HCT116 (cell line): Measurements from ENCODE around the gene LIMA1. TPM values are rescaled to one million over a fixed set of nuclear protein-coding genes. Genes with fewer than 3 reads are reported as not detected.

Source experiments
- ATAC-seq: fragments of 200-7000 bp; cut with Tn5 transposase; 2 replicates; pipeline ENCODE4 v1.9.1; 2020; ENCODE audit warnings: mild to moderate bottlenecking, moderate library complexity
- BruUV-seq: library from RNA; stranded (reverse); fragments of 400-500 nt; replicated peaks from 2 replicates; lab custom pipeline; 2021; lab: Mats Ljungman, UMichigan
- CTCF ChIA-PET: fragments of 300-600 bp; sonication (Branson Sonifier 250); formaldehyde crosslinking; loops from one replicate; lab custom pipeline; 2021; ENCODE audit warnings: antibody characterized with exemption; lab: Charles Lee
- POLR2A ChIA-PET: fragments of 300-600, 350-600 bp; sonication (Branson Sonifier 250); formaldehyde crosslinking; loops from one replicate; lab custom pipeline; 2021; ENCODE audit warnings: antibody characterized with exemption; lab: Charles Lee
- RAD21 ChIA-PET, 2 experiments: fragments of 300-600 bp; sonication (Branson Sonifier 250); formaldehyde crosslinking; loops; one replicate each; lab custom pipeline; 2023; ENCODE audit warnings: low total read pairs in 2 of 2; ENCODE audit not compliant: uncharacterized antibody in 2 of 2, unreplicated experiment in 2 of 2, low non-redundant PET in 1 of 2; lab: Charles Lee
- DNase-seq: peaks from one replicate; pipeline ENCODE4 v3.0.0-alpha.2; 2010; ENCODE audit warnings: low read depth, low spot score
- H2AFZ ChIP-seq: fragments of 200-600 bp; shearing (Covaris generic), sonication (generic); 2 replicates; pipeline ENCODE4 v1.6.1; 2017; ENCODE audit warnings: low read depth, mixed run types, mixed read lengths, antibody characterized with exemption, low read length; ENCODE audit not compliant: poor library complexity, severe bottlenecking
- H3K27ac ChIP-seq: 2 replicates; pipeline ENCODE4 v1.5.1; 2012; ENCODE audit warnings: low read depth, low read length
- H3K27me3 ChIP-seq: fragments of 200-600 bp; sonication (generic); 2 replicates; pipeline ENCODE4 v1.6.1; 2016; ENCODE audit warnings: mixed run types, low read length, mixed read lengths; ENCODE audit not compliant: insufficient read depth
- H3K36me3 ChIP-seq, 2 experiments: fragments of 200-500 bp in 1 of 2; fragments of 200-600 bp in 1 of 2; sonication (Bioruptor generic) in 1 of 2; sonication (generic) in 1 of 2; 2 replicates each; pipeline versions ENCODE4 v1.5.1 to v1.6.1; 2014 to 2016; ENCODE audit warnings: low read length in 2 of 2, inconsistent platforms in 1 of 2, mixed read lengths in 1 of 2, mixed run types in 1 of 2; ENCODE audit not compliant: insufficient read depth in 2 of 2, control insufficient read depth in 1 of 2
- H3K4me1 ChIP-seq, 2 experiments: fragments of 200-600 bp in 1 of 2; sonication (generic) in 1 of 2; 2 replicates each; pipeline versions ENCODE4 v1.5.1 to v1.6.1; 2012 to 2017; ENCODE audit warnings: low read length in 2 of 2, inconsistent platforms in 1 of 2, mild to moderate bottlenecking in 1 of 2, mixed read lengths in 1 of 2, mixed run types in 1 of 2, moderate library complexity in 1 of 2; ENCODE audit not compliant: insufficient read depth in 2 of 2, control insufficient read depth in 1 of 2
- H3K4me2 ChIP-seq: fragments of 200-600 bp; sonication (generic); 2 replicates; pipeline ENCODE4 v1.6.1; 2017; ENCODE audit warnings: mixed run types, low read length, mixed read lengths
- H3K4me3 ChIP-seq, 2 experiments: fragments of 200-600 bp in 1 of 2; sonication (generic) in 1 of 2; replicated peaks in 1 of 2; 2 replicates each; pipeline ENCODE4 v1.5.1; 2011 to 2016; ENCODE audit warnings: low read length in 2 of 2, control low read depth in 1 of 2, low read depth in 1 of 2, mild to moderate bottlenecking in 1 of 2, mixed read lengths in 1 of 2, mixed run types in 1 of 2
- H3K79me2 ChIP-seq: fragments of 200-600 bp; sonication (generic); 2 replicates; pipeline ENCODE4 v1.6.1; 2017; ENCODE audit warnings: mild to moderate bottlenecking, mixed run types, low read length, moderate library complexity, mixed read lengths; ENCODE audit not compliant: insufficient read depth
- H3K9ac ChIP-seq: fragments of 200-600 bp; sonication (generic); 2 replicates; pipeline ENCODE4 v1.6.1; 2016; ENCODE audit warnings: low read length, mixed read lengths
- H3K9me2 ChIP-seq: fragments of 200-600 bp; sonication (generic), shearing (Covaris generic); 2 replicates; pipeline ENCODE4 v1.6.1; 2017; ENCODE audit warnings: mixed run types, mild to moderate bottlenecking, moderate library complexity; ENCODE audit not compliant: insufficient read depth
- H3K9me3 ChIP-seq, 2 experiments: fragments of 200-500 bp in 1 of 2; fragments of 200-600 bp in 1 of 2; sonication (Bioruptor generic) in 1 of 2; sonication (generic) in 1 of 2; 2 replicates each; pipeline ENCODE4 v1.6.1; 2014 to 2017; ENCODE audit warnings: low read length in 2 of 2, mixed read lengths in 2 of 2, inconsistent platforms in 1 of 2, low read depth in 1 of 2, mild to moderate bottlenecking in 1 of 2, mixed run types in 1 of 2, moderate library complexity in 1 of 2; ENCODE audit not compliant: control insufficient read depth in 1 of 2, insufficient read depth in 1 of 2
- H4K20me1 ChIP-seq: fragments of 200-600 bp; sonication (generic), shearing (Covaris generic); 2 replicates; pipeline ENCODE4 v1.6.1; 2017; ENCODE audit warnings: mixed run types, mild to moderate bottlenecking, moderate library complexity; ENCODE audit not compliant: insufficient read depth
- EGR1 ChIP-seq: IDR thresholded peaks from 2 replicates; pipeline ENCODE4 v1.6.1; 2012; ENCODE audit warnings: low read depth
- POLR2A ChIP-seq: IDR thresholded peaks from 2 replicates; pipeline ENCODE4 v1.7.0; 2011; ENCODE audit warnings: borderline replicate concordance; ENCODE audit not compliant: insufficient read depth, insufficient read length; ENCODE audit errors: extremely low read depth
- RAD21 ChIP-seq: IDR thresholded peaks from 2 replicates; pipeline ENCODE4 v1.6.1; 2012; ENCODE audit warnings: low read depth, mild to moderate bottlenecking
- YY1 ChIP-seq: IDR thresholded peaks from 2 replicates; pipeline ENCODE4 v1.6.1; 2011; ENCODE audit warnings: low read length, low read depth, moderate library complexity, mild to moderate bottlenecking; ENCODE audit not compliant: insufficient replicate concordance; ENCODE audit errors: extremely low read depth
- ZFX ChIP-seq: fragments of 450-650 bp; IDR thresholded peaks from 2 replicates; pipeline ENCODE4 v1.6.1; 2017
- intact Hi-C: fragments of 100-400 bp; cut with micrococcal nuclease; formaldehyde crosslinking; loops from 2 replicates; pipeline ENCODE4 v1.10.0; 2022
- total RNA-seq: library from RNA; stranded (reverse); gene quantifications from one replicate; pipeline ENCODE4 v1.2.1, GENCODE V29; 2021; ENCODE audit not compliant: unreplicated experiment
- TF ChIP-seq, protein P1 (sequence below): IDR thresholded peaks from 2 replicates; pipeline ENCODE4 v1.6.1; 2012; ENCODE audit warnings: low read depth
- TF ChIP-seq, protein P2 (sequence below), 3 experiments: fragments of 200-600 bp in 1 of 3; sonication (generic) in 1 of 3; IDR thresholded peaks in 2 of 3; conservative IDR thresholded peaks in 1 of 3; 2 replicates each; pipeline ENCODE4 v1.5.1; 2012 to 2017; ENCODE audit warnings: low read depth in 2 of 3, low read length in 2 of 3, antibody characterized with exemption in 1 of 3, borderline replicate concordance in 1 of 3, control low read depth in 1 of 3, mild to moderate bottlenecking in 1 of 3, mixed read lengths in 1 of 3, mixed run types in 1 of 3, moderate library complexity in 1 of 3; ENCODE audit not compliant: insufficient read depth in 1 of 3

Gene LIMA1
- total RNA-seq, 1 experiment from 2014 or later: 79.6 TPM

DNA sequence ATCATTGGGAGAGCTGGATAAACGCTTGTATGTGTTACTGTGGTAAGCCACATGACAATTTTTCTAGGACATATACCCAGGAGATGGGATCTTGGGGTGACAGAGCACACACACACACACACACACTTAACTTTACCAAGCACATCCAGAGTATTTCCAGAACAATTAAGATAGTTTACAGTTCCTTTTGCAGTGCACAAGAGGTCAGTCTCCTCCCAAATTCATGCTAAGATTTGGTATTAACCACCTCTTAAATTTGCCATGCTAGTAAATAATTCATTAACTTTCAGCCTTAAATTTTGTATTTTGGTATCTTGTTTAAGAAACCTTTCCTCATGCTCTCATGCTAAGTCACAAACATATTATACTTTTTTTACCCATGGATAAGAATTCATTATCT lies 33.9 kb upstream of the LIMA1 start:
- ChIA-PET RAD21 (no interaction called here), POLR2A (no interaction called here), CTCF (no interaction called here)
- Histone ChIP-seq H3K36me3 (no peaks in the 10 kb centered on the region), H3K4me3 (no peak overlapping the region), H3K4me1 (peaks cover 7 to 21% of the 10 kb centered on the region in 2 experiments), H3K27me3 (no peaks in the 10 kb centered on the region), H3K9me2 (no peaks in the 10 kb centered on the region), H2AFZ (no peak overlapping the region), H3K79me2 (no peaks in the 10 kb centered on the region), H3K9me3 (no peaks in the 10 kb centered on the region), H3K4me2 (no peak overlapping the region), H3K9ac (no peak overlapping the region), H4K20me1 (no peaks in the 10 kb centered on the region), H3K27ac (no peak overlapping the region)
- TF ChIP-seq ZFX (no peak), EGR1 (no peak), RAD21 (peak; percentile 47; the same call in 1 of the 2 replicates), YY1 (no peak), POLR2A (no peak)
- TF ChIP-seq, protein P1, sequence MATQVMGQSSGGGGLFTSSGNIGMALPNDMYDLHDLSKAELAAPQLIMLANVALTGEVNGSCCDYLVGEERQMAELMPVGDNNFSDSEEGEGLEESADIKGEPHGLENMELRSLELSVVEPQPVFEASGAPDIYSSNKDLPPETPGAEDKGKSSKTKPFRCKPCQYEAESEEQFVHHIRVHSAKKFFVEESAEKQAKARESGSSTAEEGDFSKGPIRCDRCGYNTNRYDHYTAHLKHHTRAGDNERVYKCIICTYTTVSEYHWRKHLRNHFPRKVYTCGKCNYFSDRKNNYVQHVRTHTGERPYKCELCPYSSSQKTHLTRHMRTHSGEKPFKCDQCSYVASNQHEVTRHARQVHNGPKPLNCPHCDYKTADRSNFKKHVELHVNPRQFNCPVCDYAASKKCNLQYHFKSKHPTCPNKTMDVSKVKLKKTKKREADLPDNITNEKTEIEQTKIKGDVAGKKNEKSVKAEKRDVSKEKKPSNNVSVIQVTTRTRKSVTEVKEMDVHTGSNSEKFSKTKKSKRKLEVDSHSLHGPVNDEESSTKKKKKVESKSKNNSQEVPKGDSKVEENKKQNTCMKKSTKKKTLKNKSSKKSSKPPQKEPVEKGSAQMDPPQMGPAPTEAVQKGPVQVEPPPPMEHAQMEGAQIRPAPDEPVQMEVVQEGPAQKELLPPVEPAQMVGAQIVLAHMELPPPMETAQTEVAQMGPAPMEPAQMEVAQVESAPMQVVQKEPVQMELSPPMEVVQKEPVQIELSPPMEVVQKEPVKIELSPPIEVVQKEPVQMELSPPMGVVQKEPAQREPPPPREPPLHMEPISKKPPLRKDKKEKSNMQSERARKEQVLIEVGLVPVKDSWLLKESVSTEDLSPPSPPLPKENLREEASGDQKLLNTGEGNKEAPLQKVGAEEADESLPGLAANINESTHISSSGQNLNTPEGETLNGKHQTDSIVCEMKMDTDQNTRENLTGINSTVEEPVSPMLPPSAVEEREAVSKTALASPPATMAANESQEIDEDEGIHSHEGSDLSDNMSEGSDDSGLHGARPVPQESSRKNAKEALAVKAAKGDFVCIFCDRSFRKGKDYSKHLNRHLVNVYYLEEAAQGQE: no peak
- TF ChIP-seq, protein P2, sequence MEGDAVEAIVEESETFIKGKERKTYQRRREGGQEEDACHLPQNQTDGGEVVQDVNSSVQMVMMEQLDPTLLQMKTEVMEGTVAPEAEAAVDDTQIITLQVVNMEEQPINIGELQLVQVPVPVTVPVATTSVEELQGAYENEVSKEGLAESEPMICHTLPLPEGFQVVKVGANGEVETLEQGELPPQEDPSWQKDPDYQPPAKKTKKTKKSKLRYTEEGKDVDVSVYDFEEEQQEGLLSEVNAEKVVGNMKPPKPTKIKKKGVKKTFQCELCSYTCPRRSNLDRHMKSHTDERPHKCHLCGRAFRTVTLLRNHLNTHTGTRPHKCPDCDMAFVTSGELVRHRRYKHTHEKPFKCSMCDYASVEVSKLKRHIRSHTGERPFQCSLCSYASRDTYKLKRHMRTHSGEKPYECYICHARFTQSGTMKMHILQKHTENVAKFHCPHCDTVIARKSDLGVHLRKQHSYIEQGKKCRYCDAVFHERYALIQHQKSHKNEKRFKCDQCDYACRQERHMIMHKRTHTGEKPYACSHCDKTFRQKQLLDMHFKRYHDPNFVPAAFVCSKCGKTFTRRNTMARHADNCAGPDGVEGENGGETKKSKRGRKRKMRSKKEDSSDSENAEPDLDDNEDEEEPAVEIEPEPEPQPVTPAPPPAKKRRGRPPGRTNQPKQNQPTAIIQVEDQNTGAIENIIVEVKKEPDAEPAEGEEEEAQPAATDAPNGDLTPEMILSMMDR (IDR thresholded peaks at IDR 0.05 in 2 of 3, conservative IDR thresholded peaks at IDR 0.05 in 1 of 3; ENCODE audit: borderline replicate concordance in 1 of 3, insufficient read depth in 1 of 3, low read depth in 2 of 3, low read length in 2 of 3): 0 out of 6 replicates have a peak, but pooled peaks of 1 of the 3 experiments have one; percentile 7
- no TSS peak for BruUV-seq
- ATAC-seq (no peak), DNase-seq (no peak)
- intact Hi-C loops: no loop called here
